ENCODE measurements around the gene KRTAP10-10. TPM values are rescaled to one million over a fixed set of nuclear protein-coding genes. Genes with fewer than 3 reads are reported as not detected.
"Not testable (repeated sequence)": the region's sequence is repeated elsewhere in the genome, so short reads cannot be mapped to it uniquely, and the experiment has no call there.

KRTAP10-10 gene
- total and polyA plus RNA-seq, 9 of the 15 experiments (the other 6 are each of a cell fraction or from before 2014, with no cell fraction given): not detected

- H3K27ac ChIP-seq (ENCODE audit: extremely low read depth, low read depth, low read length); H3K9me1 ChIP-seq (ENCODE audit: control insufficient read depth, insufficient read depth, low read length); CTCF ChIA-PET (ENCODE audit: low intra/inter-chr PET ratio); H3K4me2 ChIP-seq (ENCODE audit: insufficient read depth, low read length); intact Hi-C loops (cut with micrococcal nuclease); H3K36me3 ChIP-seq (ENCODE audit: control insufficient read depth, insufficient read depth, low read length); H3K9me3 ChIP-seq (replicated peaks; ENCODE audit: control insufficient read depth, insufficient read depth, low read depth, low read length); BruUV-seq (replicated peaks); H3K79me2 ChIP-seq (ENCODE audit: control insufficient read depth, insufficient read depth, low read length); H2AFZ ChIP-seq (ENCODE audit: low read depth, low read length); FAIRE-seq; ATAC-seq; H3K9ac ChIP-seq (ENCODE audit: insufficient read depth in 1 of 2, low read depth in 2 of 2, low read length in 2 of 2); DNase-seq (ENCODE audit: extremely low read depth in 1 of 4, low spot score in 3 of 4); H3K4me3 ChIP-seq; in situ Hi-C loops (cut with MboI); H4K20me1 ChIP-seq (replicated peaks; ENCODE audit: control insufficient read depth, insufficient read depth, low read length): not testable (repeated sequence)
- 0 out of 2 replicates have a peak, but pooled peaks have one; percentile 58 for TF ChIP-seq TRIM28 (IDR thresholded peaks at IDR 0.05)
- peaks cover 0 to 10% of the 10 kb centered on the region in 2 experiments; a peak in 2 of 5 replicates for H3K4me1 ChIP-seq (replicated peaks in 1 of 2; ENCODE audit: control insufficient read depth in 2 of 2, insufficient read depth in 2 of 2, low read length in 2 of 2)
- peaks cover 12 to 26% of the 10 kb centered on the region in 2 experiments; a peak in 4 of 5 replicates for H3K27me3 ChIP-seq (ENCODE audit: control insufficient read depth in 2 of 2, insufficient read depth in 2 of 2, low read length in 2 of 2)
- 3% methylated on average over 7 of the region's 7 CpGs for WGBS (ENCODE audit: insufficient coverage, low coverage, missing lambda C conversion rate)
- POLR2A ChIA-PET: interaction anchor here (0.6 kb wide), 1 partner anchor 119 kb away, joined by 3 read pairs; no protein-coding TSS in a partner anchor
Observed at GRCh38 chr21:44610157-44610843, 26.9 kb upstream of the KRTAP10-10 start.

- TF ChIP-seq MBD1 (CRISPR knock-in tag; IDR thresholded peaks at IDR 0.05) (no peak), RB1 (IDR thresholded peaks at IDR 0.05; ENCODE audit: low read depth) (no peak), RBM17 (IDR thresholded peaks at IDR 0.05; ENCODE audit: borderline replicate concordance, low read depth, low read length) (no peak), ZNF707 (CRISPR knock-in tag; conservative IDR thresholded peaks at IDR 0.05) (peak; percentile 92)
- POLR2A ChIA-PET: interaction anchor here (0.7 kb wide), 1 partner anchor 27 kb away, joined by 3 read pairs; no protein-coding TSS in a partner anchor
- Histone ChIP-seq H2AFZ (ENCODE audit: low read depth, low read length) (no peak overlapping the region), H4K20me1 (replicated peaks; ENCODE audit: control insufficient read depth, insufficient read depth, low read length) (no peaks in the 10 kb centered on the region), H3K36me3 (ENCODE audit: control insufficient read depth, insufficient read depth, low read length) (no peaks in the 10 kb centered on the region), H3K9ac (ENCODE audit: insufficient read depth in 1 of 2, low read depth in 2 of 2, low read length in 2 of 2) (no peak overlapping the region), H3K9me3 (replicated peaks; ENCODE audit: control insufficient read depth, insufficient read depth, low read depth, low read length) (no peaks in the 10 kb centered on the region; the same call in none of the 2 replicates), H3K9me1 (ENCODE audit: control insufficient read depth, insufficient read depth, low read length) (peaks cover 3% of the 10 kb centered on the region), H3K4me3 (no peak overlapping the region), H3K27ac (ENCODE audit: extremely low read depth, low read depth, low read length) (no peak overlapping the region), H3K27me3 (ENCODE audit: control insufficient read depth in 2 of 2, insufficient read depth in 2 of 2, low read length in 2 of 2) (peaks cover 14 to 37% of the 10 kb centered on the region in 2 experiments; a peak in 4 of 5 replicates), H3K79me2 (ENCODE audit: control insufficient read depth, insufficient read depth, low read length) (no peaks in the 10 kb centered on the region), H3K4me1 (replicated peaks in 1 of 2; ENCODE audit: control insufficient read depth in 2 of 2, insufficient read depth in 2 of 2, low read length in 2 of 2) (peaks cover 0 to 10% of the 10 kb centered on the region in 2 experiments; a peak in 2 of 5 replicates), H3K4me2 (ENCODE audit: insufficient read depth, low read length) (no peak overlapping the region)
- 2% methylated on average over 4 of the region's 4 CpGs for WGBS (ENCODE audit: insufficient coverage, low coverage, missing lambda C conversion rate)
- no peak for DNase-seq (ENCODE audit: extremely low read depth in 1 of 4, low spot score in 3 of 4)
- no peak for FAIRE-seq
- intact Hi-C loops (cut with micrococcal nuclease): no loop called here
- no TSS peak for BruUV-seq (replicated peaks)
- ATAC-seq: no peak
- CTCF ChIA-PET (ENCODE audit: low intra/inter-chr PET ratio): no interaction called here
- in situ Hi-C loops (cut with MboI): no loop called here
Observed at GRCh38 chr21:44611551-44611950, 25.6 kb upstream of the KRTAP10-10 start.

Data from K562 (cell line).